ENCODE results near the gene MALT1. TPM values are rescaled to one million over a fixed set of nuclear protein-coding genes. Genes with fewer than 3 reads are reported as not detected.

The MALT1 gene
- total and polyA plus RNA-seq, 9 of the 15 experiments (the other 6 are each of a cell fraction or from before 2014, with no cell fraction given): 0.14 to 1.6 (median 0.32) TPM

DNA sequence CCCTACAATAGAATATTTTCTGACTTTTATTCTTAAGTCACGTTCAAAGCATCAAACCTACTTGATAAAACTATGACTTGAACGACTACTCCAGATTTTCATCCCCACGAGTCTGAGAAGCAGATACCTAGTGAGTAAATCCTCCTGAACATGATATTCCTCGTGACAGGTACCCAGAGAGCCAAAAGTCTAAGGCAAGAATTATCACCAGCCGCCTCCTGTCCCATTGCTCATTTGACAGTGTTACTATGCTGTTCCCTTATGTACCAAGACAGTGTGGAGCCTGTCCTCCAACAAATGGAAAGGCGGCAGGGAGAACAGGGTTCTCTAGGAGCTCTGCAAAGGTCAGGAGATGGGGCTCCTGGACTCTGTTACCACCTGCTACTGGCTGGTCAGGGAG is 34.1 kb upstream of the MALT1 start:
- H2AFZ ChIP-seq (ENCODE audit: low read depth, low read length): no peak overlapping the region
- no peaks in the 10 kb centered on the region for H3K9me1 ChIP-seq (ENCODE audit: control insufficient read depth, insufficient read depth, low read length)
- no peak overlapping the region for H3K27ac ChIP-seq (ENCODE audit: extremely low read depth, low read depth, low read length)
- ChIA-PET POLR2A (no interaction called here), CTCF (ENCODE audit: low intra/inter-chr PET ratio) (no interaction called here)
- H3K9ac ChIP-seq (ENCODE audit: insufficient read depth in 1 of 2, low read depth in 2 of 2, low read length in 2 of 2): no peak overlapping the region
- in situ Hi-C loops (cut with MboI) (no loop called here), intact Hi-C loops (cut with micrococcal nuclease) (no loop called here)
- TF ChIP-seq, protein P1, sequence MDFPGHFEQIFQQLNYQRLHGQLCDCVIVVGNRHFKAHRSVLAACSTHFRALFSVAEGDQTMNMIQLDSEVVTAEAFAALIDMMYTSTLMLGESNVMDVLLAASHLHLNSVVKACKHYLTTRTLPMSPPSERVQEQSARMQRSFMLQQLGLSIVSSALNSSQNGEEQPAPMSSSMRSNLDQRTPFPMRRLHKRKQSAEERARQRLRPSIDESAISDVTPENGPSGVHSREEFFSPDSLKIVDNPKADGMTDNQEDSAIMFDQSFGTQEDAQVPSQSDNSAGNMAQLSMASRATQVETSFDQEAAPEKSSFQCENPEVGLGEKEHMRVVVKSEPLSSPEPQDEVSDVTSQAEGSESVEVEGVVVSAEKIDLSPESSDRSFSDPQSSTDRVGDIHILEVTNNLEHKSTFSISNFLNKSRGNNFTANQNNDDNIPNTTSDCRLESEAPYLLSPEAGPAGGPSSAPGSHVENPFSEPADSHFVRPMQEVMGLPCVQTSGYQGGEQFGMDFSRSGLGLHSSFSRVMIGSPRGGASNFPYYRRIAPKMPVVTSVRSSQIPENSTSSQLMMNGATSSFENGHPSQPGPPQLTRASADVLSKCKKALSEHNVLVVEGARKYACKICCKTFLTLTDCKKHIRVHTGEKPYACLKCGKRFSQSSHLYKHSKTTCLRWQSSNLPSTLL (IDR thresholded peaks at IDR 0.05): no peak
- TF ChIP-seq CHD4 (IDR thresholded peaks at IDR 0.05; ENCODE audit: insufficient read depth, insufficient replicate concordance, low read depth, low read length, poor library complexity, severe bottlenecking) (no peak), ZNF696 (CRISPR knock-in tag; conservative IDR thresholded peaks at IDR 0.05) (no peak), ZNF311 (CRISPR knock-in tag; IDR thresholded peaks at IDR 0.05) (no peak), RB1 (IDR thresholded peaks at IDR 0.05; ENCODE audit: low read depth) (no peak), ZZZ3 (IDR thresholded peaks at IDR 0.05) (no peak)
- no peak for ATAC-seq
- peaks cover 0 to 2% of the 10 kb centered on the region in 2 experiments; a peak in 1 of 5 replicates for H3K4me1 ChIP-seq (replicated peaks in 1 of 2; ENCODE audit: control insufficient read depth in 2 of 2, insufficient read depth in 2 of 2, low read length in 2 of 2)
- no peak overlapping the region for H3K4me2 ChIP-seq (ENCODE audit: insufficient read depth, low read length)
- DNase-seq (ENCODE audit: extremely low read depth in 1 of 4, low spot score in 3 of 4): no peak
- no peak overlapping the region for H3K4me3 ChIP-seq
- H3K9me3 ChIP-seq (replicated peaks; ENCODE audit: control insufficient read depth, insufficient read depth, low read depth, low read length): no peaks in the 10 kb centered on the region
- no peaks in the 10 kb centered on the region for H3K79me2 ChIP-seq (ENCODE audit: control insufficient read depth, insufficient read depth, low read length)
- WGBS (ENCODE audit: insufficient coverage, low coverage, missing lambda C conversion rate): 10% methylated on average over 6 of the region's 6 CpGs
- no peak for FAIRE-seq
- H3K36me3 ChIP-seq (ENCODE audit: control insufficient read depth, insufficient read depth, low read length): no peaks in the 10 kb centered on the region
- BruUV-seq (replicated peaks): no TSS peak
- H4K20me1 ChIP-seq (replicated peaks; ENCODE audit: control insufficient read depth, insufficient read depth, low read length): no peaks in the 10 kb centered on the region
- H3K27me3 ChIP-seq (ENCODE audit: control insufficient read depth in 2 of 2, insufficient read depth in 2 of 2, low read length in 2 of 2): no peaks in the 10 kb centered on the region; a peak in 1 of 5 replicates

All from K562 (cell line).